HG03135 (cell line): ENCODE measurements around the gene PDE6B.
"Not testable (repeated sequence)": the region's sequence is repeated elsewhere in the genome, so short reads cannot be mapped to it uniquely, and the experiment has no call there.

Experiments
- ATAC-seq: cut with Tn5 transposase; IDR thresholded peaks from one replicate; pipeline ENCODE4 v1.9.1; 2021; ENCODE audit warnings: mild to moderate bottlenecking, moderate library complexity; ENCODE audit not compliant: unreplicated experiment

PDE6B gene

DNA sequence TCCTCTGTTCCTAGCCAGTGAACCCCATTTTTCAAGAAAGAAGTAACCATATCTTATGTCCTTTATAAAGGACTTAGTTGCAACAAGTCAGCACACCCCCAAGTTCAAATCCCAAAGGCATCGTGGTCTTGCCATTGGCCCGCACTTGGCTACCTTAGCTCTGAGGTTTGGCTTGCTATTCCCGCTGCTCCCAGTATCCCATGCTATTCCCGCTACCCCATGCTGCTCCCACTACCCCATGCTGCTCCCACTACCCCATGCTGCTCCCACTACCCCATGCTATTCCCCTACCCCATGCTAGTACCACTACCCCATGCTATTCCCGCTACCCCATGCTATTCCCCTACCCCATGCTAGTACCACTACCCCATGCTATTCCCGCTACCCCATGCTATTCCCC lies 42.8 kb downstream of the PDE6B start:
- not testable (repeated sequence) for ATAC-seq

DNA sequence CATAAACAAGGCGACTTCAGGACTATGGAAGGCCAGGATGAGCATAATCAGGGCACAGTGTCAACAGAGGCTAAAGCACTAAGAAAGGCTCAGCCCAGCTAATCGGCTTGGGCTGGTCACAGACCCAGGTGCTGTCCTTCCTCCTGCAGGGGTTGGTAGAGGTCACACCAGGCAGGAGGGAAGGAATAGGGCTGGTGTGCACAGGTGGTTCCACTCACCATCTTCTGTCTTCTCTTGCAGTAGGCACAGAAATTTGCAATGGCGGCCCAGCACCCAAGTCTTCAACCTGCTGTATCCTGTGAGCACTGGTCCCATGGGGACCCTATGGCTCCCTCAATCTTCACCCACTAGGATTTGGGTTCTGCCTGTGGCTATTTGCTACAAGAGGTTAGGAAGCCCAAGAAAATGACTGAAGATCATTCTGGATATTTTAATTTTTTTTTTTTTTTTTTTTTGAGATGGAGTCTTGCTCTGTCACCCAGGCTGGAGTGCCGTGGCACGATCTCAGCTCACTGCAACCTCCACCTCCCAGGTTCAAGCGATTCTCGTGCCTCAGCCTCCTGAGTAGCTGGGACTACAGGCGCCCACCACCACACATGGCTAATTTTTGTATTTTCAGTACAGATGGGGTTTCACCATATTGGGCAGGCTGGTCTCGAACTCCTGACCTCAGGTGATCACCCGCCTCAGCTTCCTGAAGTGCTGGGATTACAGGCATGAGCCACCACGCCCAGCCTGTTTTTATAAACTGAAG lies 44.6 kb downstream of the PDE6B start:
- ATAC-seq, result not testable (repeated sequence)

DNA sequence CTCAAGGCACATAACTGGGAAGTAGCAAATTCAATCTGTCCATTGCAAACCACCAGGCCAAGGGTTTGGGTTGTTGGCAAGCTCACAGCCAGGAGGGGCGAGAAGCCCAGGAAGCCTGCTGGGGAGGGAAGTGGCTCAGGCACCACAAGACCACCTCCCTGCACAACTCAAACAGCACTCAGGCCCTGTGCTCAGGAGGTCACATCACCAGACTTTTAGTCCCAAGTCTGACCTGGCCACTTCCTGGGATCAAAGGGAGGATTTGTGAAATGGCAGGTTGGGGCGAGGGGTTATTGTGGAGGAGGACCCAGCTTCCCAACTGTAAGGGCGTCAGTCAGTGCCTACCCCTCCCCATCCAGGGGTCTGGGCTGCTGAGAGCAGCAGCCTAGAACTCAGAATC lies 46.4 kb downstream of the PDE6B start:
- ATAC-seq, result no peak

DNA sequence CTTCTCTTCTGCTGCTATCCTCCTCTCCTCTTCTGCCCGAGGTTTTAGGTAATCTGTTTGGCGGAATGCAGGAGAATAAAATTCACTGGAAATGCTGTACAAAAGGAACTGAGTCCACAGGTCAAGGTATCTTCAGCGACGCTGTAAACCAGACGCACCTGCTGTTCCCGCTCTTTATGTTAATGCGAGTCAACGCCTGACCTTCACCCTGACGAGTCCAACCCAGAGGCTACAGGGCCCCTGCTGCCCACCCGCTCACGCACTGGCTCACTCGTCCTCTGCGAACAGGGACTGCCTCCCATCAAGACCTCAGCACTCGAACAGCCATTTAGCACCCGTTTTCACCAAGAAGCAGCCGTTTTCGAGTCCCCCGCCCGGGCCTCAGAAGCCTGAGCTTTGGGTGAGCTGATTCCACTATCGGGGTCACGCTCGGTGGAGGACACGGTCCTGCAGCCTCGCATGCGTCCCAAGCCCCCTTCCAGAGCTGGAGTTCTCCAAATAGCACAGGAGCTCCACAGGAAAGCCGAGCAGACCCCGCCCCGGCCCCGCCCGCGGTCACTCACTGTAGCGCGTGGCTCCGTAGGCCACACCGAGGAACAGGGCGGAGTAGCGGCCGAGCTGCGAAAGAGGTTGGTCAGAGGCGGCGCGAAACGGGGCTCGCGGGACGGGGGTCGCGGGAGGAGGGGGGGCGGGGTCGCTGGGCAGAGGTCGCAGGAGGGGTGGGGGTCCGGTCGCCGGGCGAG lies 48.1 kb downstream of the PDE6B start:
- no peak for ATAC-seq

DNA sequence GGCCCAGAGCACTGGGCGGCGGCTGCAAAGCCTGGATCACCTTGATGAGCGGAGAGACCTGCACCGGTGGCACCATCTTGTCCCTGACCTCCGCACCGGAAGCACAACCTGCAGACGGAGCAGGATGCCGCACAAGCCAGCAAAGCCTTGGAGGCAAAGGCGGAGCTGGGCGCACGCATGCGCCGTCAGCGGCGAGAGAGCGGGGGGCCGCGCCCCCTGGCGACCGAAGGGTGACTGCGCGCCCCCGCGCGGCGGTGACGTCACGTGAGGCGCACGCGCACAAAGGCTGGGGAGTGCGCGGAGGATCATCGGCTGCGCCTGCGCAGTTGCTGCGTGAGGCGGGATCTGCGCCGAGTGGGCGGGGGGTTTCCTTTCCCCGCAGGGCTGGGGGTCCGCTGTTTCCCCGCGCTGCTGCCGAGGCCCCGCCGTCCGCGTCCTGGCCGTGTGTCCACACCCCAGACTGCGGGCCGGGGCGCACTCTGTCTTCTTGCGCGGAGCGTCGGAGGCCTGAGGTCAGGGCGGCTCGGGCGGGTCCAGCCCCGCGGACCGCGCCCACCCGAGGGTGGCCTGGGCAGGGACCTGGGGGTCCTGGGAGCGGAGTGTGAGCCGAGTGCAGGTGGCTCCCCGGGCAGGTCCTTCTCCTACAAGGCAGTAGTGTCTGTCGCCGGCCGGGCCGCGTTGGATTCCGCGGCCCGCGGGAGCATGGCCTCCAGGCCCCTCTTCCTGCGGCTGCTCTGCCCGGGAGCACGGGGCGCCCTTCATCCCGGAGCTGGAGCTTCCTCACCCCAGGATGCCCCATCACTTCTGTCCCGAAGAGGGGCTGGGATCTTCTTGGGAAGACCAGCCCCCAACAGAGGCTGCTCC lies 49.0 kb downstream of the PDE6B start, which contains the start of the genes ATP5ME and MYL5:
Gene ATP5ME (minus strand): TSS at position 105 of the 864 bp plus-strand sequence. CDS start 29 bp downstream, at position 76.
Gene MYL5 (plus strand): TSS at position 371 of the 864 bp plus-strand sequence. CDS start 3,485 bp downstream, outside the sequence.
- peak; percentile 80 for ATAC-seq

DNA sequence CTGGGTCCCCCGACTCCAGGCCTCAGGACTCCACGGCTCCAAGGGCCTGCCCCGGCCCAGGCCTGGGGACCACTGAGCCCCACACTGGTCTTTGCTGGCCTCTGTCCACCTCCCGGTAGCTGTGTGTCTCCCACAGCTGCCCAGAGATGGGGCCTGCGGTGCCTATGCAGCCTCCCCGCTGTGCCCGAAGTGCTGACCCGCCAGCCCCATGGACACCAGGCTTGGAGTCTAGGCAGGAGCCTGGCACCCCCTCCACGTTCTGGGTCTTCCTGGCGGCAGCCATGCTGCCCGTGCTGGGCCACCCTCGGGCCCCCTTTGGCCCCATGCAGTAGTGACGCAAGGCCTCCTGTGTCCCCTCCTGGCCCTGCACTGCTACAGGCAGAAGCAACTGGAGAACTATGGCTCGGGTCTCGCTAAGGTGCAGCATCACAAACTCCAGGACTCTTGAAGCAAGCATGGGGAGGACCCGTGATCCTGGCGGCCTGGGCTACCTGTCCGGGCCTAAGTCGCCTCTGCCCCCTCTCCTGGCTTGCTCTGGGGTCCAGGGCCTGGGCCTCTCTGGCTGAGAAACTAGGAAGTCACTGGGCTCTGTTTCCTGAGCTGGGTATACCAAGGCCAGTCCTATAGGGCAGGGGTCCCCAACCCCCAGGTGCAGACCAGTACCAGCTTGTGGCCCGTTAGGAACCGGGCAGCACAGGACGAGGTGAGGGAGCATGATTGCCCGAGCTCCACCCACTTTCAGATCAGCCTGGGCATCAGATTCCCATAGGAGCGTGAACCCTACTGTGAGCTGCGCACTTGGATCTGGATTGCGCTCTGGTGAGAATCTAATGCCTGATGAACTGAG lies 49.9 kb downstream of the PDE6B start:
- peak; percentile 15 for ATAC-seq

DNA sequence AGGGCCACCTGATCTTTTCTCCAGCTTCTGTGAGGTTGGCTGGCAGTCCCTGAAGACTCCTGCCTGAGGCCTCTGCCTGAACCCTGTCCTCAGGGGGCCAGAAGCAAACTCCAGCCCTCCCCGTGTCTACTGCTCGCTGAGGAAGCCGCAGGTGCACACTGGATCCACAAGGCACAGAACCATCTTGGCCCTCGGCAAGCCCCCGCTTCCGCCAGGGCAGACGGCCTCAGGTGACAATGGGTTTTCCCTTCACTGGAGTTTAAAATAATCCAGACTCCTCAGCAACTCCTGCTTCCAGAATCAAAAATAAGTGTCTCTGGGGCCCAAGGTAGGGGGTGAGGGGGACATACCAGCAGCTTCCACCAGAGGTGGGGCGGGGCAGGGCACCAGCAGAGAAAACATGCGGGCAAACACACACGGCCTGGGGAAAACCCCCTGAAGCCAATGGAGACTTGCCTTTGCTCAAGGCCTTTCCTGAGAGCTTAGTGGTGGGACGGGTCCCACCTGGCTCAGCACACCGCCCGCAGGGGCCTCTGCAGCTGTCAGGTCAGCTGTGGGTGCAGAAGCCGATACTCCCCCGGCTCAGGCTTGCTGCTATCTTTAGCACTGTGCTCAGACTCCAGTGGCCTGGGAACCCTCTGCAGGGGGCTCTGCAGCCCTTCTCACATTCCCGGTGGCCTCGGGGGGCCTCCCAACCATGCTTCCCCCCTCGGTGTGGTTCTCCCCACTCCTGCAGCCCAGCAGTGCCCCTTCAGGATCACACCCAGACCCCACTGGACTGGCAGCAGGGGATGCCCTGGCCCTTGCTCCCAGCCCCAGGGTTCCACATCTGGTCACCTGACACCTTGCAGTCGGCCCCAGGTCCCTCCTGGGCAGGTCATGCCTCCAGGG lies 50.9 kb downstream of the PDE6B start:
- no peak for ATAC-seq

DNA sequence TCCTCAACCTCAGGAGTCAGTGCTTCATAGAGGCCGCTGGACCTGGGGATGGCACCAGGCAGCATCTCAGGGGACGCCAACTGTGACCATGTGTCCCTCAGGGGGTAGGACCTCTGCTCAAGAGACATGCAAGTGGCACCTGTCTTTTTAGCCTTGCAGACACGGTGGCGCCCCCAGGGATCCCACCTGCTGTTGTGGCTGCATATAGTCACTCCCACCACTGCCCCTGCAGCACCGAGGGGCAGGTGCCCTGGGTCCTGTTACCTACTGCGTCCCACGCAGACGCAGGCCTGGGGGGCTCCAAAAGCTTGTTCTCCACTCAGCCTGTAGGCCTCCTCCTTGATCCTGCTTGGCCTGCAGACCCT lies 51.5 kb downstream of the PDE6B start:
- ATAC-seq, result no peak

DNA sequence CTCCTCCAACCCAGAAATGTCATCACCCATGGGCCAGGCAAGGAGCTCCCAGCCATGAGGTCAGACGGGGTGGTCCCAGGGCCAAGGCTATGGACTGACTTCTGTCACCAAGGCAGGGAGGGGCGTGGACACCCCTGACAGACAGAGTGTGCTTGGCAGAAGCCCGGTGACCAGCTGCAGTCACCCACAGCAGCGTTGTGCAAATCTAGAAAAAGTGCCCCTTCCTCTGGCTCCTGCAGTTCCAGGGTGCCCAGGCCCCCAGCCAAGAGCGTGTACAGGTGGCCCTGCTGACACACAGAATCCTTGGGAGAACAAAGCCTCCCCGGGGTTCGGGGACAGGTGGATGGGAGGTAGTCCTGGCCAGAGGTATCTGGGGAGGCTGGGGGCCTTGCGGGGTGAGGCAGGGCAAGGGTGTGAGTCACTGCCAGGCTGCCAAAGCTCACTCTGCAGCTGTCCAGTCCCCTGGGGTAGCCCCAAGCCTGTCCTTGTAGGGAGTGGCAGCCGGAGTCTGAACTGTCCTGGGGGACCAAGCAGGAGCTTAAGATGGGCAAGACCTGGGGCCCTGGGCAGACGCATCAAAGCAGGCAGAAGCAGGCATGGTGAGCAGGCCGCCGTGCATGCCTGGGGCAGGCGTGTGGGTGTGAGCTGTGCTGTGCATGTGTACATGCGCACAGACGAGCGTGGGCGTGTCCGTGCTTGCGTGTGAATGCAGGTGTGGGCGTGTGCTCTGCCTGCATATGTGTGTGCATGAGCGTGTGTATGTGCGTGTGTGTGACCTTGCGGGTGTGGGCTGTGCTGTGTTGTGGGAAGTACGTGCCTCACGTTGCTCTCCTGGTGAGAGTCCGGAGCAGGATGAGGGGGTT lies 52.3 kb downstream of the PDE6B start:
- ATAC-seq, result no peak

DNA sequence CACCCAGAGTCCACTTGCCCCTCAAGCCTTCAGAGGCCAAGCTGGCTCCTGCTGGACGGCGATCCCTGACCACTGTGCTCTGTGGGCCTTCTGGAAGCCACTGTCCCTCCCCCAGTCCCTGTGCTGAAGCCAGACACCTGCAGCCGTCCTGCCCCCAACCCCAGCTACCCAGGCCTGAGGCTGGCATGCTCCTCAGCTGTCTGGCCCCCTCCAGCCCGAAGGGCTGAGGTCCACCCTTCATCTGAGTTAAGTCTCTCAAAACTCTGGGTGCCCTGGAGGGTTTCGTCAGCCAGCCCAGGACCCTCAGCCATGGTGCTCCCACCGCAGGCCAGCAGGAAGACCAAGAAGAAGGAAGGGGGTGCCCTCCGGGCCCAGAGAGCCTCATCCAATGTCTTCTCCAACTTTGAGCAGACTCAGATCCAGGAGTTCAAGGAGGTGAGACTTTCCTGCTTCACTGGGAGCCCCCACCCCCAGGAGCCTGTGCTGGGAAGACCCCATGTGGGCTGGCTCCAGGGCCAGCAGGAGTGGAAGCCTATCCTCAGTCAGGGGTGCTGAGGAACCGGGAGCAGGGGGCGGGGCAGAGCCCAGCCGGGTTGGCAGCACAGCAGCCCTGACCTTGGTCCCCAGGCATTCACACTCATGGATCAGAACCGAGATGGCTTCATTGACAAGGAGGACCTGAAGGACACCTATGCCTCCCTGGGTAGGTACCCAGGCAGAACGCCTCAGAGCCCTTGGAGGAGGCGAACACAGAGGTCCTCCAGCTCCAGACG lies 53.1 kb downstream of the PDE6B start:
- ATAC-seq, result no peak

DNA sequence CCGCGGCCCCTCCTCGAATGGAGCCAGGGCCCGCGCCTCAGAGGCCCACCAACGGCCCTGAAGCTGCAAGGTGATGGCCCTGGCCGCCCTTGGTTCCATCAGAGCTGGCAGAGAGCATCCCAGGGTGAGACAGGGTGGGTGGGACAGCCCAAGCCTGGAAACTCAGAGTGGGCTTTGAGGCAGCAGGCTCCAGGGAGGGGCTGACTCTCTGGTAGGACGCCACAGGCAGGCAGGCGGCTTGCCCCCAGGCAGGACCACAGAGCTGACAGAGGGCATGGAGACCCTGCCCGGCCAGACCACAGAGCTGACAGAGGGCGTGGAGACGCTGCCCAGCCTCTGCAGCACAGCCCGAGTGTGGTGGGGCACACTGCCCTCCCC lies 53.7 kb downstream of the PDE6B start:
- ATAC-seq, result no peak

DNA sequence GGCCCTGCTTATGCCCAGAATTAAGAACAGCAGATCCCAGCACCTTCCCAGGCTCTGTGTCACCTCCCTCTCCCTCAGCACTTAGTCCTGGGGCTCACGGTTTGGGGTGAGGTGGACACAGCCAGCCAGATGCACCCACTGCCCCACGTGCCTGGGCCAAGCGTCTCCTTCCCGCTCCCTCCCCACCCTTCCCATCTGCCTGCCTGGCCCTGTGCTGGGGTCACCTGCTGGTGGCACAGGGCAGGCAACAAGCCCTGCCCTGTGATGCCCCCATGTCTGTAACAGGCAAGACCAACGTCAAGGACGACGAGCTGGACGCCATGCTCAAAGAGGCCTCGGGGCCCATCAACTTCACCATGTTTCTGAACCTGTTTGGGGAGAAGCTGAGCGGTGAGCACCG lies 54.3 kb downstream of the PDE6B start:
- no peak for ATAC-seq

DNA sequence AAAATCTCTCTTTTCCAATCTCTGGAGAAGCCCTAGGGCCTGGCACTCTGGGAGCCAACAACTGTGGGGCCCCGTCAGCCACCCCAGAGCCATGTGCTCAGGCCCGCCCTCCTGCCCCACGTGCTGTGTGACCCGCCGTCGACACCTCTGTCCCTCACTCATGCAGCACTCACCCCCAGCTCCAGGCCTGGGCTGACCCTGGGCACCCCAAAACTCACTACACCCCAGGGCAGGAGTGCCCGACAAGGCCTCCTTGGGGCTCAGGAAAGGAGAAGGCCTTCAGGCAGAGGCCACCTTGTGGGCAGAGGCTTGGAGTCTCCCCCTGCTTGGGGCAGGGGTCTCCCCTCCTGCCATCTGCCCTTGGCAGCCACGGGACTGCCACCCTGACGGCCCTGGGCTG lies 54.7 kb downstream of the PDE6B start:
- ATAC-seq, result no peak

DNA sequence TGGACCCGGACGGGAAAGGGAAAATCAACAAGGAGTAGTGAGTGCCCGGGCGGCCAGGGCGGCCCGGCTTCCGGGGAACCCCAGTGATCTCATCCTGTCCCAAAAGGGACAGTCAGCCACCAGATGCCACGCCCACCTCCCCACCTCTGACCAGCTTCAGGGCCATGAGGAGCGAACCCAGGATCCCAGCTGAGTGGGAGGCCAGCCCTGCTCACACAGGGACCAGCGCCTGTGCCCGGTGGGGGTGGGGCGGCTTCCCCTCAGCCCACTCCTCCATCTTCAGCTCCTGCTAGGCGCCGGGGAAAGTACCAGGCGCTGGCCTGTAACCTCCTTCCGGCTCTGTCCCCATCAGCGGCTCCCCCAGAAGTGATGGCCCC lies 55.2 kb downstream of the PDE6B start:
- ATAC-seq, result no peak

DNA sequence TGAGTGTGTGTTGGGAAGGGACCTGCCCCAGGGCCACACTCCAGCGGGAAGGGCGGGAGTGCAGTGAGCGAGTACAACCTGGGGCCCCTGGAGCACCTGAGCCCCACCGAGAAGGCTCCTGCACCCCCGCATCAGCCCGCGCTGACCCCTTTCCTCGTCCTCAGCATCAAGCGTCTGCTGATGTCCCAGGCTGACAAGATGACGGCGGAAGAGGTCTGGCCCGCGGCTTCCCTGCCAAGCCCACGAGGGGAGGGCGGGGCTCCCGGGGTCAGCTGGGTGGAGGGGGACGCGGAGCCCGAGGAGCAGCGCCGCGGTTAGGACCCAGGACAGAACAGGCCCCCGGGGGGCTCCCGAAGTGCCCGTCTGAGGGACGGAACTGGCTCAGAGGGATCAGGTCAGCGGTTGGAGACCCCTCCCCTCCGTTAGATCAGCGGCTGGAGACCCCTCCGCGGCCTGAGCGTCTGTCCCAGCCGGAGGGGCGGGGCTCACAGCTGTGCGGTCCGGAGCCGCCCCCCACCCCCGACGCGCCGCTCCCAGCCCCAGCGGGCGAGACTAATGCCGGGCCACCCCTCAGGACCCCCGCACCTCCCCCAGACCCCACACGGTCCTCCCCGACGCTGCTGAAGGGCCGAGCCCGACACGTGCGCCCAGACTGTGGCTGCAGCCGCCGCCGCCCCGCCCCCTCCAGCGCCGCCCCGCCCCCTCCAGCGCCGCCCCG lies 55.7 kb downstream of the PDE6B start:
- no peak for ATAC-seq

DNA sequence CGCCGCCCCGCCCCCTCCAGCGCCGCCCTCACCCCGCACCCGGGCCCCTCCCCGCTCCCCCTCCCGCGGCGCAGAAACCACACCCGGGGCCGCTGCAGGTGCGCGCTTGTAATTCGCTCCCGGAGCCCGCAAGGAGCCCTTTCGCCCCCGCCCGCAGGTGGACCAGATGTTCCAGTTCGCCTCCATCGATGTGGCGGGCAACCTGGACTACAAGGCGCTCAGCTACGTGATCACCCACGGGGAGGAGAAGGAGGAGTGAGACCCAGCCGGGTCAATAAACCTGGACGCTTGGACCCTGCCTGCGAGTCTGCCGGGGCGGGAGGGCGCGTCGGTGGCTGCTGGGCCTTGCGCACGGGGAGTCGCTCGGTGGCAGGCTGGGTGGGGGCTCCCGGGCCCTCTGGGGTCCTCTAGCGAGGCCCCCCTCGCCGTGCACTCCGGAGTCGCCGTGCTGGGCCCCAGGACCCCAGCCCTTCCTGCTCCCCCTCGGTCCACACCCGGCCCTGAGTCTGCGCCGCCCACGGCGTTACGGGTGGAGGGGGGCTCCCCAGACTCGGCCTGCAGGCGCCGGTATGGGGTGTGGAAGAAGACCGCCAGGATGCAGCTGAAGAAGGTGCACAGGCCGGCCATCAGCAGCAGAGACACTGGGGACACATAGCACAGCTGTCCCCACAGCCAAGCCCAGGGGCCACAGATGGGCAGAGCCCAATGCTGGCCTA lies 56.5 kb downstream of the PDE6B start:
- no peak for ATAC-seq
